Common myeloid progenitor, CD34-positive (primary cell): ENCODE data around the gene TOGARAM2.

Source experiments
- CTCF ChIA-PET: fragments of 350-600 bp; sonication (Branson Sonifier 250); formaldehyde crosslinking; loops from one replicate; lab custom pipeline; 2021; ENCODE audit warnings: antibody characterized with exemption; lab: Charles Lee
- POLR2A ChIA-PET: fragments of 350-600 bp; sonication (Branson Sonifier 250); formaldehyde crosslinking; loops from one replicate; lab custom pipeline; 2021; ENCODE audit warnings: antibody characterized with exemption; lab: Charles Lee
- DNase-seq, 3 donors: peaks; one replicate each; pipeline versions ENCODE4 v3.0.0 to v3.0.0-alpha.2; 2013
- H3K27ac ChIP-seq, 2 experiments: 1 replicate in 1 of 2; 2 replicates in 1 of 2; pipeline ENCODE4 v1.7.0; 2013; ENCODE audit warnings: inconsistent platforms in 2 of 2, low read length in 2 of 2, mild to moderate bottlenecking in 2 of 2, low read depth in 1 of 2, moderate library complexity in 1 of 2; ENCODE audit not compliant: severe bottlenecking in 2 of 2, insufficient read depth in 1 of 2, poor library complexity in 1 of 2
- H3K27me3 ChIP-seq, 5 experiments: replicated peaks in 2 of 5; 1 replicate in 3 of 5; 2 replicates in 2 of 5; pipeline versions ENCODE4 v1.6.1 to v1.7.0; 2013; ENCODE audit warnings: low read length in 4 of 5, mild to moderate bottlenecking in 2 of 5, moderate library complexity in 2 of 5, inconsistent platforms in 1 of 5; ENCODE audit not compliant: insufficient read depth in 5 of 5, control insufficient read depth in 4 of 5
- H3K36me3 ChIP-seq, 4 experiments: 1 replicate in 2 of 4; 2 replicates in 2 of 4; pipeline versions ENCODE4 v1.6.1 to v1.7.0; 2013; ENCODE audit warnings: low read length in 3 of 4, control low read depth in 1 of 4, mild to moderate bottlenecking in 1 of 4; ENCODE audit not compliant: control insufficient read depth in 4 of 4, insufficient read depth in 4 of 4
- H3K4me1 ChIP-seq, 4 experiments: 1 replicate in 3 of 4; 2 replicates in 1 of 4; pipeline versions ENCODE4 v1.6.1 to v1.7.1; 2013; ENCODE audit warnings: low read length in 3 of 4, mild to moderate bottlenecking in 3 of 4, control low read depth in 1 of 4, inconsistent platforms in 1 of 4, moderate library complexity in 1 of 4; ENCODE audit not compliant: control insufficient read depth in 4 of 4, insufficient read depth in 4 of 4; ENCODE audit errors: control extremely low read depth in 1 of 4
- H3K4me3 ChIP-seq, 7 experiments: 1 replicate in 4 of 7; 2 replicates in 3 of 7; pipeline versions ENCODE4 v1.5.1 to v1.7.0; 2013; ENCODE audit warnings: mild to moderate bottlenecking in 7 of 7, low read length in 6 of 7, moderate library complexity in 6 of 7, inconsistent platforms in 2 of 7, low read depth in 2 of 7, control low read depth in 1 of 7; ENCODE audit not compliant: insufficient read depth in 4 of 7, control insufficient read depth in 1 of 7; ENCODE audit errors: extremely low read depth in 1 of 7
- H3K9me3 ChIP-seq, 5 experiments: 1 replicate in 4 of 5; 2 replicates in 1 of 5; pipeline versions ENCODE4 v1.6.1 to v1.7.1; 2013; ENCODE audit warnings: low read length in 4 of 5, mild to moderate bottlenecking in 2 of 5, inconsistent platforms in 1 of 5, low read depth in 1 of 5, moderate library complexity in 1 of 5; ENCODE audit not compliant: control insufficient read depth in 4 of 5, insufficient read depth in 2 of 5; ENCODE audit errors: control extremely low read depth in 1 of 5
- WGBS: methylation state at CpG from one replicate; pipeline ENCODE4 v1.1.5; 2013; ENCODE audit not compliant: insufficient coverage; 5-methylcytosine and 5-hydroxymethylcytosine counted together

Gene TOGARAM2

GRCh38 chr2:29073933-29074332 is 92.8 kb downstream of the TOGARAM2 start:
- WGBS: 98% methylated on average over 4 of the region's 4 CpGs
- Histone ChIP-seq H3K4me3 (no peak overlapping the region), H3K4me1 (no peaks in the 10 kb centered on the region), H3K9me3 (peaks cover 0 to 6% (median 3%) of the 10 kb centered on the region in 5 experiments), H3K36me3 (no peaks in the 10 kb centered on the region), H3K27ac (no peak overlapping the region), H3K27me3 (no peaks in the 10 kb centered on the region)
- POLR2A ChIA-PET: interaction anchor here (0.5 kb wide), 1 partner anchor 200 kb away, joined by 3 read pairs; no protein-coding TSS in a partner anchor
- DNase-seq: no peak
- CTCF ChIA-PET: interaction anchor here (1.0 kb wide), 1 partner anchor 45 kb away, joined by 3 read pairs; no protein-coding TSS in a partner anchor

- no peak for DNase-seq
- CTCF ChIA-PET: no interaction called here
- WGBS: 93% methylated on average over 6 of the region's 8 CpGs
- POLR2A ChIA-PET: interaction anchor here (0.5 kb wide), 1 partner anchor 201 kb away, joined by 3 read pairs; no protein-coding TSS in a partner anchor
- no peaks in the 10 kb centered on the region for H3K4me1 ChIP-seq
- peaks cover 0 to 11% (median 7%) of the 10 kb centered on the region in 5 experiments for H3K9me3 ChIP-seq
- no peak within 1 kb of the TSS for H3K27ac ChIP-seq
- H3K27me3 ChIP-seq: no peaks in the 10 kb centered on the region
- H3K36me3 ChIP-seq: no peaks in the 10 kb centered on the region
- no peak within 1 kb of the TSS for H3K4me3 ChIP-seq
Measured at GRCh38 chr2:29074411-29074810, 93.3 kb downstream of the TOGARAM2 start, which contains the start of gene PCARE. TSS of gene PCARE (minus strand) at chr2:29074523. CDS start at chr2:29074261, 262 bp downstream.

GRCh38 chr2:29075894-29076705 is 95.0 kb downstream of the TOGARAM2 start:
- WGBS: 94% methylated on average over 12 of the region's 14 CpGs
- Histone ChIP-seq H3K27me3 (no peaks in the 10 kb centered on the region), H3K9me3 (peaks cover 0 to 27% (median 16%) of the 10 kb centered on the region in 5 experiments), H3K4me3 (no peak overlapping the region), H3K4me1 (no peaks in the 10 kb centered on the region), H3K27ac (no peak overlapping the region), H3K36me3 (no peaks in the 10 kb centered on the region)
- ChIA-PET CTCF (no interaction called here), POLR2A (no interaction called here)
- no peak for DNase-seq

- H3K9me3 ChIP-seq: peaks cover 0 to 28% (median 16%) of the 10 kb centered on the region in 5 experiments
- 98% methylated on average over 7 of the region's 7 CpGs for WGBS
- no peaks in the 10 kb centered on the region for H3K4me1 ChIP-seq
- no peak for DNase-seq
- no peaks in the 10 kb centered on the region for H3K36me3 ChIP-seq
- no peak overlapping the region for H3K4me3 ChIP-seq
- H3K27ac ChIP-seq: no peak overlapping the region
- H3K27me3 ChIP-seq: no peaks in the 10 kb centered on the region
- POLR2A ChIA-PET: no interaction called here
- CTCF ChIA-PET: no interaction called here
Measured at GRCh38 chr2:29079887-29080286, 98.8 kb downstream of the TOGARAM2 start.

GRCh38 chr2:29080886-29081743 is 100.0 kb downstream of the TOGARAM2 start:
- H3K27ac ChIP-seq: no peak overlapping the region
- H3K36me3 ChIP-seq: no peaks in the 10 kb centered on the region
- H3K4me1 ChIP-seq: no peaks in the 10 kb centered on the region
- DNase-seq: no peak
- H3K4me3 ChIP-seq: no peak overlapping the region
- ChIA-PET POLR2A (interaction anchor here (0.5 to 0.6 kb wide), 2 partner anchors 1100 to 1420 kb away, joined by 3 read pairs; no protein-coding TSS in a partner anchor), CTCF (no interaction called here)
- H3K9me3 ChIP-seq: peaks cover 0 to 28% (median 16%) of the 10 kb centered on the region in 5 experiments
- WGBS: 84% methylated on average over 6 of the region's 12 CpGs
- no peaks in the 10 kb centered on the region for H3K27me3 ChIP-seq

- CTCF ChIA-PET: interaction anchor here (1.6 kb wide), 1 partner anchor 13 kb away, joined by 6 read pairs; no protein-coding TSS in a partner anchor
- Histone ChIP-seq H3K27me3 (no peaks in the 10 kb centered on the region), H3K4me1 (no peaks in the 10 kb centered on the region), H3K9me3 (peaks cover 0 to 25% (median 16%) of the 10 kb centered on the region in 5 experiments), H3K4me3 (no peak overlapping the region), H3K36me3 (no peaks in the 10 kb centered on the region), H3K27ac (no peak overlapping the region)
- DNase-seq: no peak
- 91% methylated on average over 4 of the region's 5 CpGs for WGBS
- POLR2A ChIA-PET: no interaction called here
Measured at GRCh38 chr2:29082804-29083495, 101.9 kb downstream of the TOGARAM2 start.
